ENCODE data around the gene PPIL4.
"Not testable (repeated sequence)": the region's sequence is repeated elsewhere in the genome, so short reads cannot be mapped to it uniquely, and the experiment has no call there.

GRCh38 chr6:149460249-149460648 lies 85.6 kb downstream of the PPIL4 start:
- not testable (repeated sequence) for TF ChIP-seq CEBPB (IDR thresholded peaks at IDR 0.05; ENCODE audit: borderline replicate concordance in 1 of 2, low read depth in 2 of 2, low read length in 2 of 2); POLR2A (IDR thresholded peaks at IDR 0.05; ENCODE audit: low read depth, low read length); BCL3 (IDR thresholded peaks at IDR 0.05; ENCODE audit: borderline replicate concordance, insufficient read depth, low read depth, low read length, poor library complexity, severe bottlenecking)
